BE2C (cell line): ENCODE measurements around the gene COX7B2.

Source experiments
- DNase-seq: peaks from one replicate; pipeline ENCODE4 v3.0.0-alpha.2; 2020
- H3K27me3 ChIP-seq: fragments of 250-450 bp; sonication (Bioruptor Pico); 2 replicates; pipeline ENCODE4 v1.5.1; 2020; ENCODE audit warnings: mild to moderate bottlenecking
- H3K36me3 ChIP-seq: fragments of 250-450 bp; sonication (Bioruptor Pico); 2 replicates; pipeline ENCODE4 v1.5.1; 2020; ENCODE audit warnings: mild to moderate bottlenecking
- H3K4me1 ChIP-seq: fragments of 250-450 bp; sonication (Bioruptor Pico); 2 replicates; pipeline ENCODE4 v1.5.1; 2020
- H3K4me3 ChIP-seq: 2 replicates; pipeline ENCODE4 v1.5.1; 2011; ENCODE audit warnings: low read depth, low read length
- H3K9me3 ChIP-seq: fragments of 250-450 bp; sonication (Bioruptor Pico); 2 replicates; pipeline ENCODE4 v1.5.1; 2020
- CTCF ChIP-seq: IDR thresholded peaks from 2 replicates; pipeline ENCODE4 v1.5.1; 2012; ENCODE audit warnings: mild to moderate bottlenecking, low read depth, low read length

Gene COX7B2

GRCh38 chr4:46793036-46793435 lies 116.0 kb downstream of the COX7B2 start:
- Histone ChIP-seq H3K27me3 (no peaks in the 10 kb centered on the region), H3K4me1 (no peaks in the 10 kb centered on the region), H3K9me3 (no peaks in the 10 kb centered on the region), H3K36me3 (no peaks in the 10 kb centered on the region), H3K4me3 (no peak overlapping the region)
- DNase-seq, result no peak
- no peak for TF ChIP-seq CTCF

- DNase-seq, result no peak
Observed at GRCh38 chr4:46781434-46782092, 127.5 kb downstream of the COX7B2 start.

GRCh38 chr4:46765465-46765864 lies 143.6 kb downstream of the COX7B2 start:
- H3K4me3 ChIP-seq, result no peak overlapping the region
- H3K4me1 ChIP-seq, result no peaks in the 10 kb centered on the region
- no peaks in the 10 kb centered on the region for H3K36me3 ChIP-seq
- TF ChIP-seq CTCF, result no peak
- no peak for DNase-seq
- no peaks in the 10 kb centered on the region for H3K27me3 ChIP-seq
- no peaks in the 10 kb centered on the region for H3K9me3 ChIP-seq

More at GRCh38 chr4:46781434-46782092, 127.5 kb downstream of the COX7B2 start:
- H3K9me3 ChIP-seq, result no peaks in the 10 kb centered on the region
- H3K4me3 ChIP-seq, result no peak overlapping the region
- H3K4me1 ChIP-seq, result no peaks in the 10 kb centered on the region
- H3K36me3 ChIP-seq, result no peaks in the 10 kb centered on the region
- H3K27me3 ChIP-seq, result no peaks in the 10 kb centered on the region
- TF ChIP-seq CTCF, result no peak

- TF ChIP-seq CTCF, result no peak
- Histone ChIP-seq H3K36me3 (no peaks in the 10 kb centered on the region), H3K4me1 (no peaks in the 10 kb centered on the region), H3K27me3 (no peaks in the 10 kb centered on the region), H3K9me3 (no peaks in the 10 kb centered on the region), H3K4me3 (no peak overlapping the region)
- DNase-seq, result no peak
Observed at GRCh38 chr4:46730075-46730474, 179.0 kb downstream of the COX7B2 start.

- DNase-seq, result no peak
- no peak for TF ChIP-seq CTCF
- H3K27me3 ChIP-seq, result no peaks in the 10 kb centered on the region
- no peak overlapping the region for H3K4me3 ChIP-seq
- H3K9me3 ChIP-seq, result no peaks in the 10 kb centered on the region
- H3K4me1 ChIP-seq, result no peaks in the 10 kb centered on the region
- H3K36me3 ChIP-seq, result no peaks in the 10 kb centered on the region
Observed at GRCh38 chr4:46720055-46720454, 189.0 kb downstream of the COX7B2 start.

GRCh38 chr4:46717950-46718349 lies 191.1 kb downstream of the COX7B2 start:
- Histone ChIP-seq H3K9me3 (no peaks in the 10 kb centered on the region), H3K27me3 (no peaks in the 10 kb centered on the region), H3K4me3 (no peak overlapping the region), H3K36me3 (no peaks in the 10 kb centered on the region), H3K4me1 (no peaks in the 10 kb centered on the region)
- TF ChIP-seq CTCF, result no peak
- no peak for DNase-seq
